HG03039 (cell line): ENCODE results near the gene ITGAL.

Experiments
- ATAC-seq: cut with Tn5 transposase; IDR thresholded peaks from one replicate; pipeline ENCODE4 v1.9.1; 2021; ENCODE audit warnings: mild to moderate bottlenecking, moderate library complexity; ENCODE audit not compliant: unreplicated experiment

ITGAL gene

DNA sequence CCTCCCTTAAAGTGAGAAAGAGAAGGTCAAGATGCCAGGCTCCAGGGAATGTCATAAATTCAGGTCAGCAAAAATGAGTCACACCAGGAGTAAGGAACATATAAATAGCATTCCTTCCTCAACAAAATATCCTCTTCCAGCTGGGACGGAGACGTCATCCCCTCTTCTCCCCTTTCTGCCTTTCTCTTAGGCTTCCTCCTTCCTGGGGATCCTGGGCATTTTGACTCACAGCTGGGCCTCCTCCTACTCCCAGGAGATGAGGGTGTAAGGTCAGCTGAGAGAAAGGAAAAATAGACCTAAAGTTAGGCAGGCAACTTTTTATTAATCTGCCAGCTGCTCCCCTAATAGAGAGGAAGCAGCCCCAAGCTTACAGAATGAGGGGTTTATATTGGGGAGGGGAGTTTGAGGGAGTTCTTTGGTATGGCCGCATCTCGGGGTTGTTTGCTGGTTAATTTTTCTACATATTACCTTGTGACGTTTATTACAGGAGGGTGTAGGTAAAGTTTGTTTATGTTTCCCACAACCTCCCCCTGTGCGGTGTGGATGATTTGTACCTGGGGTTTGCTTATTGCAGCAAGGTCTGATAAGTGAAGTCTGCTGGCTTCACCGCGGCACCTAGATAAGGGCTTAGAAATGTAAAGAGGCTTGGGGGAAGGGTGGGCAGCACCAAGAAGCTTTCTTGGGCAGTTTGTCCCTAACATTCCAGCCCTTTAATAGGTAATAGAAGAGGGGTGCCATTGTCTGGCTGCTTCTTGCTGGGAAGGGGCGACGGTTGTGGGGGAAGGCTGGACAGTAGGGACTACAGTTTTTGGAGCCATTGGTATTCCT, 69.2 kb downstream of the ITGAL start:
- ATAC-seq: no peak

DNA sequence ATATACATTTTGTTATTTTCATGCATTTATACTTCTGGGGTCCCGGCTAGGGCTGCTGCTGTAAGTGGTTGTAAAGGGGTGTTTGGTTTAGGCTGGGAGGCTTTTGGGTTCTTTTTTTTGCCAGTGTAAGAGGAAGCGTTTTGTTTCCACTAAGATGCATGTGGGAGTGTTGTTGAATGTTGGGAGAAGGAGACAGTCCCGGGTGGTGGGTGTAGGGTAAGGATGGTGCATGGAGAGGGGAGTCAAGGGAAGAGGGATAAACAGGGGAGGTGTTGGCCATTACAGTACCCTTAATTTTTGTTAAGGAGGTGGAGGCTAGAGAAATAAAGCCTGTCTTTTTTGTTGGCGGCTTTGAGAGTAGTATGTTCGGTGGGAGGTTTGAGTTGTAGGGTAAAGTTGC, 70.5 kb downstream of the ITGAL start:
- ATAC-seq: no peak

DNA sequence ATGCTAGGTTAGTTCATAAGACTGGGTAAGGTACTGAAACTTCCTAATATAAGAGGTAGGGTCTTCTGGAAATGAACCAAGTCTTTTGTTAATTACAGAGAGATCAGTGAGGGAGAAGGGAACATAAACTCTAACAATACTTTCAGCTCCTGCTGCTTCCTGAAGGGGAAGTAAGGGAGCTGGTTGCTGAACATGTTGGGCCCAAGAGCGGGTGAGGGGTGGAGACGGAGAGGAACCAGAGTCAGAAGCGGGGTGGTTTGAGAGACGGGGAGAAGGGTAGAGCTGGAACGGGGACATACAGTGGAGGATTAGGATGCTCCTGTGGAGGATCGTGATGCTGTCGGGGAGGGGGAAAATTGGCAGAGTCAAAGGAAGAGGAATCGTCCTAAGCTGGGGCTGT, 73.6 kb downstream of the ITGAL start:
- no peak for ATAC-seq

DNA sequence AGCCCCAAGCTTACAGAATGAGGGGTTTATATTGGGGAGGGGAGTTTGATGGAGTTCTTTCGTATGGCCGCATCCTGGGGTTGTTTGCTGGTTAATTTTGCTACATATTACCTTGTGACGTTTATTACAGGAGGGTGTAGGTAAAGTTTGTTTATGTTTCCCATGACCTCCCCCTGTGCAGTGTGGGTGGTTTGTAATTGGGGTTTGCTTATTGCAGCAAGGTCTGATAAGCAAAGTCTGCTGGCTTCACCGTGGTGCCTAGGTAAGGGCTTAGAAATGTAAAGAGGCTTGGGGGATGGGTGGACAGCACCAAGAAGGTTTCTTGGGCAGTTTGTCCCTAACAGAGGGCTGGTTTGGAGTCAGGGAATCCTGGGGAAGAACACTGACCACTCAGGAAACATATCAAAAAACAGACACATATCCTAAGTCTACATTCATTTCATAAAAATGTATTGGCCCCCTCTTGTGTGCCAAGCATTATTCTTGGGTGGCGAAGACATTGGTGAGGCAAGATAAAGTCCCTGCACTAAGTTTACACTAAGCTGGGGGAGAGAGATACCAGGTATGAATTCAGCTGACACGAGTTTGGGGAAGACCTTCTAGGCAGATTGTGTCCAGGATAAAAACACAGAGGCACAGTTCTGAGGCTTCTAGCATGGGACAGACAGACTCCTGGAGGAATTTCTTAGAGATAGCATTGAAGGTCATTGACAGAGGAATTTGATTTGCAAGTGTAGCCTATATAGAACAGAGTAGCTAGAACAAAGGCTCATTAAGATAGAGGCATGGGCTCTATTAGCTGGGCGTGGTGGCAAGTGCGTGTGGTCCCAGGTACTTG, 76.1 kb downstream of the ITGAL start:
- no peak for ATAC-seq

DNA sequence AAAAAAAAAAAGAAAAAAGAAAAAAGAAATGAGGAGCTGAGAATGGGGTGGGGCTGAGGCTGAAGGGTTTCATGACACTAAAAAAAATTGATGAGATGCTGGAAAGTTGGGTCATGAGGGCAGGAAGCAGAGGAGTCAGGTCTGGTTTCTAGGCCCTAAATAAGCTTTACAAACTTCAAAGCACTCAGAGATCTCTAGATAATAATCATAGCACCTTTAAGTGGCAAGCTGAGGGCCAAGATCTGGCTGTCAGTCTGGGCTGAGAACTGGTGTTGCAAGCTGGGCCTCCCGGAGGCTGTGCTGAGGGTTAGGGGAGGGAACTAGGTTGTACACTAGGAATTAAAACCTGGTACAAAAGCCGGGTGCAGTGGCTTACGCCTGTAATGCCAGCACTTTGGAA, 79.2 kb downstream of the ITGAL start:
- no peak for ATAC-seq

DNA sequence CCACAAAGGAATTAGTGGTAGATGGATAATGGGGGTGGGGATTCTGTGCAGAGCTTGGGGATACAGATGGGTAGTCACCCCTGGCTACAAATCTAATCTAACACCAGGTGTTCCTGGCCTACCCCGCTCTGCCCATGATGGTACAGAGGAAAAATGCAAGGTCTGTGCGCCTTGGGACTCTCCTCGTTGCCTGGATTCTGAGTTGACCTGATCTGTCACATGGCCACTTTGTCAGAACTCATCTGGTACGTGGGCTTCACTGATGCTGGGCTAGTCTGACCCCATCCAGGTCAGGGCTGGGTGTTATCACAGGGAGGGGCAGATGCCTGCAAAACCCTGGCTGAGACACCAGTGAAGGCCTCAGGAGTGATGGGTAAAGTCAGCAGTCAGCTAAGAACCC, 80.4 kb downstream of the ITGAL start:
- no peak for ATAC-seq

DNA sequence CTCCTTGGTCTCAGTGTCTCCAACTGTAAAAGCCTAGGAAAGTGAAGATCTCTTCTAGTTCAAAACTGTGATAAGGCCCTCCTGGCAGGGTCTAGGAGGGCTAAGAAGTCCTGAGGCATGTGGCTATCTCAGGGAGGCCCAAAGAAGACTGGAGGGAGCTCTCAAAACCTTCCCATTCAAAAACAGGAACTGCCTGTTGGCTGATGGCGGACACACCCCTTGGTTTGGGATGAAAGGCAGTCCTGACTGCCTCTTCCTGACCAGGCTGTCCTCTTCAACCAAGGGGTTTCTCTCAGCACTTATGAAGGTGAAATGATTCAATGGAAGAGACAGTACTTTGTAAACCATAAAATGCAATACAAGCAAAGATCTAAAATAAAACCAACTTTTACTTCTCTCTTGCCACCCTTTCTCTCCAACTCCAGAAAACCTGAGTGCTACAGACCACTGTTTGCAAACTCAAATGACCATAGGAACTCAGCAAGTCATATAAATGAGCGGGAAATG, 80.9 kb downstream of the ITGAL start:
- ATAC-seq: no peak

DNA sequence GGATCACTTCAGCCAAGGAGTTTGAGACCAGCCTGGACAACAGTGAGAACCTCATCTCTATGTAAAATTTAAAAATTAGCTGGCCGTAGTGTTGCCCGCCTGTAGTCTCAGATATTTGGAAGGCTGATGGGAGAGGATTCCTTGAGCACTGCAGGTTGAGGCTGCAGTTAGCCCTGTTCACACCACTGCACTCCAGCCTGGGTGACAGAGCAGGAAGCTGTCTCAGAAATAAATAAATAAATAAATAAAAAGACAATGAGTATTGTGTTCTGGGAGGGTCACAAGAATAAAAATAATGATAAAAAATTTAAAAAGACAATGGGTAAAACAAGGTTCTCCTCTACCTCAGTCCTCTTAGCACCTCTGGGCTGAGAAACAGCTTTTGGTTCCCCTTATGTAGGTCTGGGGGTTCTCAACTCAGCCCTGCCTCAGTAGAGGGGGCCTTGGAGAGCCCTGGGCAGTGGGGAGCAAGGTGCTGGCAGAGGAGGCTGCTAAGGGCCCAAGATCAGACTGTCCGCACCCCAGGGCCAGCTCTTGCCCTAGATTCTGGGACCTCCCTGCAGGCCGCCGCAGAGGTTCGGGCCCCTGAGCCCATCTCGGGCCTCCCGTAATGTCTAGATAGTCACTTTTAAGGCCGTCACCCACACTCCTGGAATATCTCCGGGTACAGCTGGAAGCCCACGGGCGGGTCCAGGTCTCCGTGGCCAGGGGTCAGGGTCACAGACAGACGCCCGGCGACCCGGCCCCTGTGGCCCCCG, 82.2 kb downstream of the ITGAL start:
- ATAC-seq: no peak

DNA sequence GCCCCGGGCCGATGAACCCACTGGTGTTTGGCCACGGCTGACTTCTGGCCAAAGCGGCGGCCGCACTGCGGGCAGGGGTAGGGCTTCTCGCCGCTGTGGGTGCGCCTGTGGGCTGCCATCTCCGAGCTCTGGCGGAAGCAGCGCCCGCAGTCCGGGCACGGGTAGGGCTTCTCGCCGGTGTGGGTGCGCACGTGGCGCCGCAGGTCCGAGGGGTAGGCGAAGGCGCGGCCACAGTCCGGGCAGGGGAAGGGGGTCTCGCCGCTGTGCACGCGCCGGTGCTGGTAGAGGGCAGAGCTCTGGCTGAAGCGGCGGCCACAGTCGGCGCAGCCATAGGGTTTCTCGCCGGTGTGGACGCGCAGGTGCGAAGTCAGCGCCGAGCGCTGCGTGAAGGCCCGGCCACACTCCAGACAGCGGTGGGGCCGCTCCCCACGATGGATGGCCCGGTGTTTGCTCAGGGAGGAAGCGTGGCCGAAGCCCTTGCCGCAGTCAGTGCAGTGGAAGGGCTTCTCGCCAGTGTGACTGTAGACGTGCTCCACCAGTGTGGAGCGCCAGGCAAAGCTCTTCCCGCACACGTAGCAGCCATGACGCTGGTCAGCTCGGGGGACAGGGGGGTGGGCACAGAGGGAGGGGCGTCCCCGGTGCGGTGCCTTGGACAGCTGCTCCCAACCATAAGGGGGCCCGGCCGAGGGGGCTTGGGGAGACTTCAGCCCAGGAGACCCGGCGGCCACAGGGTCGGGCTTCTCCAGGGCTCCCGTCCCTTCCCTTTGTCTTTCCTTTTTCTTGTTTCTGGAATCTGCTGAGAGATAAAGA, 83.0 kb downstream of the ITGAL start:
- ATAC-seq: no peak

DNA sequence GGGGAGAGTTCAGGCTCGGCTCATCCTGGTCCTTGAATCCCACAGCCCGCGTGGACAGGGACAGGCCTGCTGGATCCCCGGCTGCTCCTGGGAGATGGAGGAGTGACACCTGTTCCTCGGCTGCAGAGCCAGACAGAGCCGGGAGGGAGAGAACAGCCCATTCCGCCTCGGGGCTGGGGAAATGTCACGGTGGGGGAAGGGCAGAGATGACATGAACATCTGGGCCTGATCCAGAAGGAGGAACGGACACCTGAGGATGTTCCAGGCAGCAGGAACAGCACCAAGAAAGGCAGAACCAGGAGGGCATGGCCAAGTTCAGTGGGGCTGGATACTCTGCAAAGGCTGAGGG, 83.6 kb downstream of the ITGAL start:
- ATAC-seq: no peak

DNA sequence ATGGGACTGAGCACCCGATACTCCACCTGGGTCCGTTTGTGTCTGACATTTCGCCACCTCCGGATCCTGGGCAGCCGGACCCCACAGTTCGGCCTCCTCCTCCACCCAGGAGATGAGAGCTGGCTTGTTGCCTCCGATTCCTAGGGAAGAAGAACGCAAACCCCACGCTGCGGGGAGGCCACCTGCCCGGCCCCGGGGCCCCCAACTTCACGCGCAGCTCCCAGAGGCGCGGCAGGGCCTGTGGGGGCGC, 85.1 kb downstream of the ITGAL start:
- ATAC-seq: peak; percentile 2

DNA sequence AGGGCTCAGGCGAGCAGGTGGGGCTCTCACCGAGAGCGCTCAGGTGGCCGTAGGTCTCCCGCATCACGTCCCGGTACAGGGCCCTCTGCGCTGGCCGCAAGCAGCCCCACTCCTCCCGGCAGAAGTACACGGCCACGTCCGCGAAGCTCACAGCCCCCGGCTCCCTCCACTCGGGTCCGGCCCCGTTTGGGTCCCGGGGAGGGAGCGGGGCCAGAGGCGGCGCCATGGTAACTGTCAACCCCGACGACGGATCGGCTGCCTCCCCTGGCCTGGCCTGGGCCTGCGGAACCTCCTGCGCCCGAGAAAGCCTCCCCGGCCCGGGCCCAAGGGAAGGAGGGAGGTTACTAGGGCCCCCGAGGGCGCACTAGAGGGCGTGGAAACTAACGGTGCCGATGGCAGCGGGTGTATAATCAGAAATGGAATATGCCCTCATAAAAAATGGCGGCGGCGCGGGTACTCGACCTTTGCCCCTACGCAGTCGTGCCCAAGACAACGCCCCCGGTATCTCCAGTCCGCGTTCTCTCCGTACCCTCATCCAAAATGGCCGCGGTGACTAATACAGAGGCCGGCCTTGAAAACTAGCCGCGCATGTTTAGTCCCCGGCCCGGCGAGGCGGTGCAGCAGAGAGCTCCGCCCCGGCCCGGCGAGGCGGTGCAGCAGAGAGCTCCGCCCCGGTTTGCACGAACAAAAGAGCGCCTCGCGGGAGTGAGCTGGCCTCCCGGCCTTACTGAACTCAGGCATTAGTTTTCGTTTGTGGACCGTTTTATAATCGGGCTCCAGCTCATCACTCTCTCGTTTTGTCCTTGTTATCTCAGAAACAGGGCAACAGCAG, 85.6 kb downstream of the ITGAL start, which contains the start of gene ZNF764:
Gene ZNF764, minus strand, starts transcription at position 418 of the 832 bp plus-strand sequence. Its CDS starts 192 bp downstream, at position 226.
- ATAC-seq: peak; percentile 81

DNA sequence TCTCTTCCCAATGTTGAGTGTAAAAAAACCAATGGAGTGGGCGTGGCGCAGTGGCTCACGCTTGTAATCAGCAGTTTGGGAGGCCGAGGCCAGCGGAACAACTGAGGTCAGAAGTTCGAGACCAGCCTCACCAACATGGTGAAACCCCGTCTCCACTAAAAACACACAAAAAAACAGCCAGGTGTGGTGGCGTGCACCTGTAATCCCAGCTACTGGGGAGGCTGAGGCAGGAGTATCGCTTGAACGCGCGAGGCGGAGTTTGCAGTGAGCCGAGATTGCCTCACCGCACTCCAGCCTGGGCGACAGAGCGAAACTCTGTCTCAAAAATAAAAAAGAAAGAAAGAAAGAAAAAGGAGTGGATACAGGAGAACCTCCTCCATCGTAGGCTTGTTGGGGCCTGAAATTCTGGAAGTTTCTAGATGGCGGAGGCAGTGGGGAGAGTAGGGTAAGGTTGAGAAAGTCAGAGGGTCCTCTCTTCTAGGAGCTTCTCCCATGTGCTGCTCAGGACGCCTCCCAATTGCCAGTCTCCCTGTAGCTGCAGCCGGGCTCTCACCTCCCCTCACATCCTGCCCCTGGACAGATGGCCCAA, 86.3 kb downstream of the ITGAL start:
- no peak for ATAC-seq

DNA sequence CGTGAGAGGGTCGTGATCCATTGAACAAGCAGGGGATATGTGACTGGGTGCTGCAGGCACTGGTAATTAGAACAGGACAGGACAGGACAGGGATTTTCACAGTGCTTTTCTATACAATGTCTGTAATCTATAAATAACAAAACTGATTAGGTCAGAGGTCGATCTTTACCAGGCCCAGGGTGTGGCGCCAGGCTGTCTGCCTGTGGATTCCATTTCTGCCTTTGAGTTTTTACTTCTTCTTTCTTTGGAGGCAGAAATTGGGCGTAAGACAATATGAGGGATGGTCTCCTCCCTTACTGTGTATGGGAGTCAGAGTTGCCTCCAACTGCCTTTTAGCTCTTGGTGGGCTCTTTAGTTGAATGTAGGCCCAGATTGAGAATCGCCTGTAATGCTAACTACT, 87.1 kb downstream of the ITGAL start:
- no peak for ATAC-seq

DNA sequence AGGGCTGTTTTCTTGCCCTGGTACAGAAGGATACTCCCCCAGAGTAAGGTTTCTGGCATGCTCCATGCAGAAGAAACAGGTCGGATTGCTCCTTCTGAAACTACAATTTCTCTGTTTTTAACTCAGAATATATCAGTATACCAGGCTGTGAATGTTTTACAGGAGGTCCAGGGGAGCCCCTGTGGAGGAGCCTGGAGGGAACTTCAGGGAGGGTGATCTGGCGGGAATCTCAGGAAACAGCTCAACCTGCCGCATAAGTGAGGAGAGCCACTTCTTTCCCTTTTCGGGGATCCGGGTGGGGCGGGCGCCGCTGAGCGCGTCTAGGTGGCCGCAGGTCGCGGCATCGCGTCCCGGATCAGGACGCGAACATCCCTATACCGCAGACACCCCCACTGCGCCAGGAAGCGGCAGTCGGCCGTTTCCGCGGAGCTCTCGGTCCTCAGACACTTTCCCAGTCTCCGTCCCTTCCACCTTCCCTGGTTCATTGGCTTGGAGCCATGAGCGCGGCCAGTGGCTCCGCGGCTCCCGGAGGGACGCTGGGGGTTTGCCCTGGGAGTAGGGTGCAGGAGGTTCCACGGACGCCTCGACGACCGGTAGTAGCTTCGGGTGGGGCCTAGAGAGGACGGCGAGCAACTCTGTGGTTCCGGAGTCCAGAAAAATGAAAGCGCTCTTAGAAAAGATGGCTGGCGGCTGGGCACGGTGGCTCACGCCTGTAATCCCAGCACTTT, 88.7 kb downstream of the ITGAL start:
- ATAC-seq: no peak

DNA sequence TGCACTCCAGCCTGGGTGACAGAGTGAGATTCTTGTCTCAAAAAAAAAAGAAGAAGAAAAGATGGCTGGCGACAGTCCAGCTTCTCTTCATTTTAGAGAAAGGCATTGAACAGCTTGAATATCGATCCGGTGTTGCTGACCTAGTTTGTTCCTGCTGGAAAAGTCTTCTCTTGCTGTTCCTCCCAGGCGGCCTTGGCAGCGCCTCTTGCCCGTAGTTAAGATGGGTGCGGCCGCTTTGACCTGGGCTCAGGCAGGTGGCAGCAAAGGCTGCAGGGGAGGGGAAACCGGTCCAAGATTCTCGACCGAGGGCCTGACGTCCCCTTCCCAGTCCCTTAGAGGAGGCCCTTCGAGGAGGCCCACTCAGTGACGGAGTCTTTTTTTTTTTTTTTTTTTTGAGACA, 89.5 kb downstream of the ITGAL start:
- no peak for ATAC-seq

DNA sequence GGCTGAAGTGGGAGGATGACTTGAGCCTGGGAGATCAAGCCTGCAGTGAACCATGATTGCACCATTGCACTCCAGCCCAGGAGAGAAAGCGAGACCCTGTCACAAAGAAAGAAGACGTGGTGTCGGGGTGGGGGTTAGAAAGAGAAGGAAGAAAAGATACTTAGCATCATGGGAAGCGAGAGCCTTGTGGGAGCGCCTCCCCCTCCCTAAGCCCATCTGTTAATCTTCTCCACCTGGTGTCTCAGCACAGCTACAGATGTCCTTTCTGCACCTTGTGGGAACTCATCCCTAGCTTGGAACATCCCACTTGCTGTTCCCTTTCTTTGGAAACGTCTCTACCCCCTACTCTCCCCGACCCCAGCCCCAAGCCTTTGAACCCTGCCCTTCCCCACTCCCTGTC, 93.0 kb downstream of the ITGAL start:
- ATAC-seq: no peak

DNA sequence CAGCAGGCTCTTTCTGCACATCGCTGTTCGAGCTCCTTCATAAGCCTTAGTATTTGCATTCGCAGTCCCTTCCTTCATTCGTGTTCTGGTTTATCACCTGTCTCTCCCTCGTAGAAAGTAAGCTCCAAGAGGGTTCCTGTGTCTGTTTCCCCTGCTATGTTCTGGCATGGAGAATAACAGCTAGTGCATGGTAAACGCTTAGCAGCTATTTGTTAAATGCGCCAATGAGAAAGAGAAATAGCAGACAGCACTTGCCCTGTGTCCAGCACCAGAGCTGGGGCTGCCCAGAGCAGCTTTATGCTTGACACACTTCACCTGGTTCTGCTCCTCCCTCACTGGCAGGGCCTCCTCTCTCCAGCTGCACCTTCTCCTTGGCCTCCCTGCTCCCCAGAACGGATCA, 93.4 kb downstream of the ITGAL start:
- no peak for ATAC-seq

DNA sequence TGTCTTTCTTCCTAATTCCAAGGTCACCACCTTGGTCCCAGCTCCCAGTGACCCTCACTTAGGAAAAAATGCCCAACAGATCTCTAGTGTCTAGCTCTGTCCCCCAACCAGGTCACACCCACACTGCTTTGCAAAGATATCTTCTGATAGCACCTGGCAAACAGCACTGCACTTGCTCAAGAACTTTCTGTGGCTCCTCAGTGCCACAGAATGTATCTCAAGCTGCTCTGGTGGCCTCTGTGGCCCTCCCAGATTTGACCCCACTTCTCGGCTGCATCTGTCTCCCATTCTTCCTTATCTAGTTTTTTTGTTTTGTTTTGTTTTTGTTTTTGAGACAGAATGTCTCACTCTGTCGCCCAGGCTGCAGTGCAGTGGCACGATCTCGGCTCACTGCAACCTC, 94.0 kb downstream of the ITGAL start:
- no peak for ATAC-seq
